Suprapubic skin (tissue), 4 donors: ENCODE data around the gene CEP112.

ENCODE experiments used
- CTCF ChIP-seq, 2 donors: fragments of 200-600 bp in 1 of 2; fragments of 450-650 bp in 1 of 2; sonication (generic) in 1 of 2; IDR thresholded peaks; one replicate each; pipeline ENCODE4 v1.5.1; 2016 to 2019; ENCODE audit warnings: antibody characterized with exemption in 2 of 2, mild to moderate bottlenecking in 1 of 2, moderate library complexity in 1 of 2
- POLR2A ChIP-seq, 2 donors: fragments of 450-650 bp; IDR thresholded peaks; one replicate each; pipeline ENCODE4 v1.6.1; 2017; ENCODE audit warnings: antibody characterized with exemption in 2 of 2, mild to moderate bottlenecking in 2 of 2, moderate library complexity in 2 of 2
- POLR2AphosphoS5 ChIP-seq, 3 donors: sonication (generic); formaldehyde crosslinking; IDR thresholded peaks; one replicate each; pipeline ENCODE4 v1.6.1; 2017; ENCODE audit warnings: antibody characterized with exemption in 3 of 3

DNA sequence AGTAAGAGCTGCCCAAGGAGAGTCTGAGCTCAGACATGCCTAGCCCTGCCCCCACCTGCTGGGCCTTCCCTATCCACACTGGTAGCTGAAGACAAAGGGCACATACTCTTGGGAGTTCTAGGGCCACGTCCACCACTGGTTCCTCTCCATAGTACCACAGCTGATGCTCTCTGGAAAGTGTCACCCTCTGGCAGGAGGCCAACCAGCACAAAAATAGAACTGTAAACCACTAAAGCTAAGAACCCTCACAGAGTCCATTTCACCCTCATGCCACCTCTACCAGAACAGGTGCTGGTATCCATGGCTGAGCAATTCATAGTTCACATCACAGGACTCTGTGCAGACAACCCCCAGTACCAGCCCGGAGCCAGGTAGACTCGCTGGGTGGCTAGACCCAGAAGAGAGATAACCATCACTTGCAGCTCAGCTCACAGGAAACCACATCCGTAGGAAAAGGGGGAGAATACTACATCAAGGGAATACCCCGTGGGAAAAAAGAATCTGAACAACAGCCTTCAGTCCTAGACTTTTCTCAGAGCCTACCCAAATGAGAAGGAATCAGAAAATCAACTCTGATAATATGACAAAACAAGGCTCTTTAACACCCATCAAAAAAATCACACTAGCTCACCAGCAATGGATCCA lies 115.3 kb downstream of the CEP112 start:
- TF ChIP-seq CTCF (IDR thresholded peaks at IDR 0.05) (no peak), POLR2AphosphoS5 (IDR thresholded peaks at IDR 0.05) (no peak), POLR2A (IDR thresholded peaks at IDR 0.05) (no peak)
